H1 (cell line): ENCODE data around the gene KRTAP1-5.

Experiments
- BRCA1 ChIP-seq: IDR thresholded peaks from 2 replicates; pipeline ENCODE4 v1.6.1; 2012; ENCODE audit warnings: low read depth, low read length, improper control_type of control experiment
- KDM5A ChIP-seq: fragments of 200-600 bp; IDR thresholded peaks from 2 replicates; pipeline ENCODE4 v1.7.1; 2012; ENCODE audit warnings: mild to moderate bottlenecking, low read length, inconsistent platforms, mixed read lengths
- MAFK ChIP-seq: IDR thresholded peaks from 2 replicates; pipeline ENCODE4 v1.6.1; 2012; ENCODE audit warnings: low read depth, mild to moderate bottlenecking, improper control_type of control experiment, low read length
- POLR2A ChIP-seq, 2 experiments: IDR thresholded peaks; 1 replicate in 1 of 2; 2 replicates in 1 of 2; pipeline ENCODE4 v1.6.1; 2011; ENCODE audit warnings: low read depth in 2 of 2, low read length in 2 of 2, mild to moderate bottlenecking in 2 of 2; ENCODE audit errors: control extremely low read depth in 1 of 2
- POLR2AphosphoS5 ChIP-seq: IDR thresholded peaks from 2 replicates; pipeline ENCODE4 v1.6.1; 2011; ENCODE audit warnings: low read depth, low read length
- RFX5 ChIP-seq: IDR thresholded peaks from 2 replicates; pipeline ENCODE4 v1.6.1; 2011; ENCODE audit warnings: low read depth, low read length, improper control_type of control experiment, borderline replicate concordance
- SIN3A ChIP-seq, 2 experiments: IDR thresholded peaks in 1 of 2; conservative IDR thresholded peaks in 1 of 2; 2 replicates each; pipeline ENCODE4 v1.6.1; 2011 to 2012; ENCODE audit warnings: low read length in 2 of 2, improper control_type of control experiment in 1 of 2, low read depth in 1 of 2, mild to moderate bottlenecking in 1 of 2
- TF ChIP-seq, protein P1 (sequence below), 3 experiments: IDR thresholded peaks; 1 replicate in 2 of 3; 2 replicates in 1 of 3; pipeline versions ENCODE4 v1.5.1 to v1.6.1; 2011; ENCODE audit warnings: low read length in 3 of 3, mild to moderate bottlenecking in 3 of 3, inconsistent platforms in 2 of 3, low read depth in 1 of 3, moderate library complexity in 1 of 3; ENCODE audit not compliant: insufficient read depth in 1 of 3; ENCODE audit errors: control extremely low read depth in 1 of 3
- TF ChIP-seq, protein P2 (sequence below): IDR thresholded peaks from 2 replicates; pipeline ENCODE4 v1.6.1; 2011; ENCODE audit warnings: low read depth, mild to moderate bottlenecking, low read length; ENCODE audit not compliant: insufficient read depth

DNA sequence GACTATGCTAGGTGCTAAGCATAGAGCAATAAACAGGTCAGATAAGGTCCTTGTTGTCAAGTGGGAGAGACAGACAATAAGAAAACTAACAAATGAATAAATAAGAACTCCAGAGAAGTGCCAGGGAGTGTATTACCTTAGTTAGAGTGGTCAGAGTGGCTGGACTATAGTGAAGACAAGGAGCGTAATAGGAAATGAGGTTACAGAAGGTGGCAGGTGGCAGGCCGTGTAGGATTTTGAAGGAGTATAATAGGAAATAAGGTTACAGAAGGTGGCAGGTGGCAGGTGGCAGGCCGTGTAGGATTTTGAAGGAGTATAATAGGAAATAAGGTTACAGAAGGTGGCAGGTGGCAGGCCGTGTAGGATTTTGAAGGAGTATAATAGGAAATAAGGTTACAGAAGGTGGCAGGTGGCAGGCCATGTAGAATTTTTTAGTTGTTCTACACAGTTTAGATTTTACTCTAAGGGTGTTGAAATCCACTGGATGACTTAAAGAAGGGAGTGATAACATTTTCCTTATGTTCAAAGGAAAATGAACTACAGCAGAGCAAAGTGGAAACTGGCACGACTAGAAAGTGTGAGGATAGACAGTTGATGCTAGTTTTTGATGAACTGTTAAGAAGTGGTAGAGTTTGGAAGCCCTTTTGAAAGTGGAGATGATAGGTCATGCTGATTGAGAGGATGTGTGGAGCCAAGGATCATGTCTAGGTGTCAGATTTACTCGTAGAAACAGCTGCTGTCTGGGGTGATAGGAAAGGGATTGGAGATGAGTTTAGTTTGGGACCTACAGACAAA, 14.5 kb downstream of the KRTAP1-5 start:
- TF ChIP-seq, protein P1, sequence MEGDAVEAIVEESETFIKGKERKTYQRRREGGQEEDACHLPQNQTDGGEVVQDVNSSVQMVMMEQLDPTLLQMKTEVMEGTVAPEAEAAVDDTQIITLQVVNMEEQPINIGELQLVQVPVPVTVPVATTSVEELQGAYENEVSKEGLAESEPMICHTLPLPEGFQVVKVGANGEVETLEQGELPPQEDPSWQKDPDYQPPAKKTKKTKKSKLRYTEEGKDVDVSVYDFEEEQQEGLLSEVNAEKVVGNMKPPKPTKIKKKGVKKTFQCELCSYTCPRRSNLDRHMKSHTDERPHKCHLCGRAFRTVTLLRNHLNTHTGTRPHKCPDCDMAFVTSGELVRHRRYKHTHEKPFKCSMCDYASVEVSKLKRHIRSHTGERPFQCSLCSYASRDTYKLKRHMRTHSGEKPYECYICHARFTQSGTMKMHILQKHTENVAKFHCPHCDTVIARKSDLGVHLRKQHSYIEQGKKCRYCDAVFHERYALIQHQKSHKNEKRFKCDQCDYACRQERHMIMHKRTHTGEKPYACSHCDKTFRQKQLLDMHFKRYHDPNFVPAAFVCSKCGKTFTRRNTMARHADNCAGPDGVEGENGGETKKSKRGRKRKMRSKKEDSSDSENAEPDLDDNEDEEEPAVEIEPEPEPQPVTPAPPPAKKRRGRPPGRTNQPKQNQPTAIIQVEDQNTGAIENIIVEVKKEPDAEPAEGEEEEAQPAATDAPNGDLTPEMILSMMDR (IDR thresholded peaks at IDR 0.05; ENCODE audit: control extremely low read depth in 1 of 3, insufficient read depth in 1 of 3, low read depth in 1 of 3, low read length in 3 of 3): no peak
- TF ChIP-seq POLR2A (IDR thresholded peaks at IDR 0.05; ENCODE audit: control extremely low read depth in 1 of 2, low read depth in 2 of 2, low read length in 2 of 2) (no peak), BRCA1 (no peak), POLR2AphosphoS5 (no peak), RFX5 (no peak), KDM5A (no peak), MAFK (no peak), SIN3A (conservative IDR thresholded peaks at IDR 0.05 in 1 of 2, IDR thresholded peaks at IDR 0.05 in 1 of 2; ENCODE audit: low read depth in 1 of 2, low read length in 2 of 2) (no peak)
- TF ChIP-seq, protein P2, sequence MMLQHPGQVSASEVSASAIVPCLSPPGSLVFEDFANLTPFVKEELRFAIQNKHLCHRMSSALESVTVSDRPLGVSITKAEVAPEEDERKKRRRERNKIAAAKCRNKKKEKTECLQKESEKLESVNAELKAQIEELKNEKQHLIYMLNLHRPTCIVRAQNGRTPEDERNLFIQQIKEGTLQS: no peak
